Muscle layer of duodenum (tissue), 2 donors: ENCODE results near the gene ZC3H18.
A peak's percentile ranks its signal among the peaks of the same experiment; 100 is the strongest.

ENCODE experiments used
- H3K27ac ChIP-seq: one replicate; pipeline ENCODE4 v1.7.0; 2013; ENCODE audit warnings: mild to moderate bottlenecking, low read length
- H3K27me3 ChIP-seq: one replicate; pipeline ENCODE4 v1.7.0; 2013; ENCODE audit warnings: low read depth, mild to moderate bottlenecking, control low read depth, low read length
- H3K36me3 ChIP-seq, 2 donors: one replicate each; pipeline ENCODE4 v1.7.0; 2013; ENCODE audit warnings: low read length in 2 of 2, control low read depth in 1 of 2, mild to moderate bottlenecking in 1 of 2; ENCODE audit not compliant: insufficient read depth in 2 of 2, control insufficient read depth in 1 of 2
- H3K4me1 ChIP-seq, 2 donors: one replicate each; pipeline ENCODE4 v1.7.0; 2013; ENCODE audit warnings: low read length in 2 of 2, mild to moderate bottlenecking in 2 of 2, control low read depth in 1 of 2, moderate library complexity in 1 of 2; ENCODE audit not compliant: insufficient read depth in 2 of 2, control insufficient read depth in 1 of 2
- H3K4me3 ChIP-seq, 2 donors: one replicate each; pipeline ENCODE4 v1.7.0; 2013; ENCODE audit warnings: low read length in 2 of 2, low read depth in 1 of 2, mild to moderate bottlenecking in 1 of 2
- H3K9me3 ChIP-seq, 2 donors: one replicate each; pipeline ENCODE4 v1.7.0; 2013; ENCODE audit warnings: low read length in 2 of 2, control low read depth in 1 of 2, mild to moderate bottlenecking in 1 of 2; ENCODE audit not compliant: control insufficient read depth in 1 of 2
- donor health status: healthy.

ZC3H18 gene

DNA sequence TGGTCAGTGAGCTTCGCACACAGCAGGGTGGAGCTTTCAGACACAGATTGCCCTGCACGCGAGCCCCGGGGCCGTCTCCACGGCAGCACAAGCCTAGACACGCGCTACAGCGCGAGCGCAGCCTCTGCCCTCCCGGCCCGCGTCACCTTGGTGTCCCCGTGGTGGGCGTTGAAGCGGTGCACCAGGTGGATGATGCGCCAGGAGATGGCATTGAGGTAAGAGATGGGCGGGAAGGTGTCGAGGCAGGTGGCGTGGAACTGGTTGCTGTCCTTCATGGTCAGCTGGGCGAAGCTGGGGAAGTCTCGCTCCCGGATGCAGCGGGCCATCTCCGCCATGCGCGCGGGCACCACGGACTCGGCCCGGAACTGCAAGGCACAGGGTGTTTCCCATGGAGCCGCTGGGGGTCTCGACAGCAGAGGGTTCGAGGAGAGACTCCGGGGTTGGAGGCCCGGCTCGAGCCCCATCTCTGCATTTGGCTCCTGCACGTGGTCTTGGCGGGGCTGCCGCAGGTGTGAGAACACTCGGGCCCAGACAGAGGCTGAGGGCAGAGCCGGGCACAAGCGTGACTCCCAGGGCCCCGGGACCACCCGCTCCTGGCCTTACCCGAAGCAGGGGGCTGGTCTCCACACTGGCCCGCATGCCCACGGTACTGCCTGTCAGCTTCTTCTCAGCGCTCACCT, 85.0 kb downstream of the ZC3H18 start:
- no peak overlapping the region for H3K27ac ChIP-seq
- H3K4me3 ChIP-seq = no peak overlapping the region
- peaks cover 4 to 13% of the 10 kb centered on the region in 2 donors for H3K4me1 ChIP-seq
- peaks cover 5 to 40% of the 10 kb centered on the region in 2 donors for H3K36me3 ChIP-seq
- no peaks in the 10 kb centered on the region for H3K9me3 ChIP-seq
- H3K27me3 ChIP-seq = no peaks in the 10 kb centered on the region

DNA sequence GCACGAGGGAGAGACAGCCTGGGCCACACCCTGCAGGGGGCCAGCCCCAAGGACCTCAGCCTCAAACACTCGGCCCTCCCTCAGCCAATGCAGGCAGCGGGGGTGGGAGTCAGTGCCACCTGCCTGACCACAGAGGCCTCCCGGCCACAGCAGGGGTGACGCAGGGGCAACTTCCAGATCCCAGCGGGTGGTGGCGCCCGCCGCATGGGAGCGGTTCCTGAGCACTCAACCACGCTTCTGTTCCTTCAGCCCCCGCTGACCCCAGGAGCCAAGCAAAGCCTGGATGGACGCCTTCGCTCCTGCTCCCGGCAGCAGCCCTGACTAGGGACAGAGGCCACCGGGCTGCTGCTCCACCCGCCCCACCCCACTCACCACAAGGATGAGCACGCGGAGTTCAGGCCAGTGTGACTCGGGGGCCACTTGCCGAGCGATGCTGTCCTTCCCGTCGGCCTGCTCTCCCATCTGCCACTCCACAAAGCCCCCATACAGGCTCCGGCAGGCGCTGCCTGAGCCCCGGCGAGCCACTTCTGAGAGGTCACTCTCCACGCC, 85.6 kb downstream of the ZC3H18 start:
- peaks cover 4 to 8% of the 10 kb centered on the region in 2 donors for H3K4me1 ChIP-seq
- peaks cover 5 to 40% of the 10 kb centered on the region in 2 donors for H3K36me3 ChIP-seq
- no peaks in the 10 kb centered on the region for H3K27me3 ChIP-seq
- no peaks in the 10 kb centered on the region for H3K9me3 ChIP-seq
- H3K4me3 ChIP-seq = no peak overlapping the region
- no peak overlapping the region for H3K27ac ChIP-seq

DNA sequence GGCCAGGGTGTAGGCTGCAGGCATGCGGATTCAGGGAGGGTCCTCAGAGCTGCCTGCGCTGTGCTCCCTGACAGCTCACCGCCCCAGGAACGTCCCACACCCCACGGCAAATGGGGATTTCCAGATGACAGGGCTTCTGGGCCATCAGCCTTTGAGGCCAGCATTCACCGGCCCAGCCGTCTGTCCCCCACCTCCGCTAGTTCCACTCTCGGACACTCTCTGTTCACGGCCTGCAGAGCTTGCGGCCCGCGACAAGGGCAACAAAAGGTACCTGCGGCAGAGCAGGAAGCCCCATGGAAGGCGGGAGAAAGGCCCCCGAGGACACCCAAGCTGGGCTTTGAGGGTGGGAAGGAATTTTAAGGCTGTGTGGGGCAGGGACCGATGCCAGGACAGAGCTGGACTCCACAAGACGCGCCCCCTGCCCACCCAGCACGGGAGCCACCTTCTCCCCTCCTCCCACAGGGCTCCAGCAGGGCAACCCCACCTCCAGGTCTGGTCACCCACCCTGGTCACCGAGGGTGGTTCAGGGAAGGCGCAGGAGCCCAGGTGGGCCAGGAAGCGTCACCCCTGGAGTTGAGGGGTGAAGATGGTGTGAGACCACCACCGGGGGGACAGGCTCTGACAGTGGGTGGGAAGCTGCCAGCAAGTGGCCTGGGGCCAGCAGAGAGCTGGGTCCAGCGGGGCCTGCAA, 86.2 kb downstream of the ZC3H18 start:
- H3K4me1 ChIP-seq = peaks cover under 1 to 3% of the 10 kb centered on the region in 2 donors
- no peaks in the 10 kb centered on the region for H3K9me3 ChIP-seq
- peaks cover 5 to 40% of the 10 kb centered on the region in 2 donors for H3K36me3 ChIP-seq

DNA sequence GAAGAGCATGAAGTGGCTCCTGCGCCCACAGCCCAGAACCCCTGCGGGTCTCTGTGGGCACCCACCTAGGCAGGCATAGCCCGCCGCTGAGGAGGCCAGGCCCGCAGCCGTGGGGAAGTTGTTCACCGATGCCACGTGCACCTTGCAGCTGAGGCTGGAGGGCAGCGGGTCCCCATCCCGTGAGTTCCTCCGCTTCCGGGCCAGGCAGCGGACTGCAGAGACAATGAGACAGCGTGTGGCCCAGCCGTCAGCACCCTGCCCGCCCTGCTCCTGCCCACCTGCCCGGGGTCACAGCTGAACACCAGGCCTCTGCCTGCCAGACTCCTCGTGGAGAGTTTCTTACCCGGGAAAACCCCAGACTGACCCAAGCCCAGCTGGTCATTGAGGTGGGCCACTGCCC, 87.2 kb downstream of the ZC3H18 start:
- Histone ChIP-seq H3K4me3 (no peak overlapping the region), H3K9me3 (no peaks in the 10 kb centered on the region), H3K27me3 (no peaks in the 10 kb centered on the region), H3K4me1 (peaks cover 0 to 7% of the 10 kb centered on the region in 2 donors), H3K36me3 (peaks cover 5 to 40% of the 10 kb centered on the region in 2 donors), H3K27ac (no peak overlapping the region)

More for the DNA sequence above, 86.2 kb downstream of the ZC3H18 start:
- H3K4me3 ChIP-seq = no peak overlapping the region
- no peaks in the 10 kb centered on the region for H3K27me3 ChIP-seq
- no peak overlapping the region for H3K27ac ChIP-seq

DNA sequence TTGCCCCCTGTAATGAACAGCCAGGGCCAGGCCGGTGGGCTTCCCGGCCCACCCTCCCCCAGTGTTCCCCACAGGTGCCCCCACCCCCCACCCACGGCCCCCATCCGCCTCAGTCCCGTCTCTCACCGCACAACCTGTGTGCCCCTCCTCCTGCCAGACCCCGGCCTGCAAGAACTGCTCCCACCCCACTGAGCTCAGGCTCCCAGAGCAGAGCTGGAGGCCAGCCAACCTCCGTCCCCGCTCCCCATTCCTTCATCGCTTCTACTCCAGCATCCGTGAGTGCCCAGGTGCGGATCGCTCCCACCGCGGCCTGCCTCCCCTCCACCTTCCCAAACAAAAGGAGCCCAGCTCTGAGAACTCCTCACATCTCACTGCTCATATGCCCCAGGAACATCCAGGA, 88.5 kb downstream of the ZC3H18 start:
- H3K4me1 ChIP-seq = peaks cover 0 to 9% of the 10 kb centered on the region in 2 donors
- H3K36me3 ChIP-seq = peaks cover 5 to 28% of the 10 kb centered on the region in 2 donors
- no peak overlapping the region for H3K27ac ChIP-seq
- no peaks in the 10 kb centered on the region for H3K27me3 ChIP-seq
- H3K9me3 ChIP-seq = no peaks in the 10 kb centered on the region
- no peak overlapping the region for H3K4me3 ChIP-seq

DNA sequence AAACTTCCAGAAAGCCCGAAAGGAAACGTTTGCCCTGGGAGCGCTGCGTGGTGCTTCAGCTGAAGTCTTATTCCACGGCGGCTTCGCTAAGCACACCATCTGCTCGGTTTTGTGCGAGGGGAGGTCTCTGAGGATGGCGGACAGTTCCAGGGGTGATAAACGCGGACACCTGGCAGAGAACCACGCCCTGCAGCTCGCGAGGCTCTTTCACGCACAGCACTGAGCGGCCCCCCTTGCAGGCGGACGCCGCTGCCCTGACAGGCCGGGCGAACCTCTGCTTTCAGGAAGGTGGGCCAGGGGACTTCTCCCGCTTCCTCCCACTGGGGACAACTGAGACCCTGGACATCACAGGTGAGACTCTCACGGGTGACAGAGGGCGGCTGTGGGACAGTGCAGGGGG, 89.0 kb downstream of the ZC3H18 start:
- H3K27me3 ChIP-seq = no peaks in the 10 kb centered on the region
- no peak overlapping the region for H3K27ac ChIP-seq
- H3K4me1 ChIP-seq = peaks cover 0 to 13% of the 10 kb centered on the region in 2 donors
- H3K4me3 ChIP-seq = no peak overlapping the region
- H3K9me3 ChIP-seq = no peaks in the 10 kb centered on the region
- H3K36me3 ChIP-seq = peaks cover 5 to 23% of the 10 kb centered on the region in 2 donors

DNA sequence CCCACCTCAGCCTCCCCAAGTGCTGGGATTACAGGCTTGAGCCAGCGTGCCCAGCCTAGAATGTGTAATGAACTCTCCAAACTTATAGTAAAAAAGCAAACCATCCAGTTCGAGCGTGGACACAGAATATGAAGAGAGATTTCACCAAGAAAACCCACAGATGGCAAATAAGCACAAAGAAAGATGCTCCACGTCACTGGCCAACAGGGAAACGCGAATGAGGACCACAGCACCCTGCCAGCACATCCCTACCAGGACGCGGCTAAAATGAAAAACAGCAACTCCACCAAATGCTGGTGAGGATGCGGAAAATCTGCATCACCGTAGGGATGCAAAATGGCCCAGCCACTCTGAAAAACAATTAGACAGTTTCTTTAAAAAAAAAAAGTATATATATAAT, 91.3 kb downstream of the ZC3H18 start:
- no peak overlapping the region for H3K27ac ChIP-seq
- H3K4me3 ChIP-seq = no peak overlapping the region
- H3K27me3 ChIP-seq = no peaks in the 10 kb centered on the region
- peaks cover 0 to 13% of the 10 kb centered on the region in 2 donors for H3K4me1 ChIP-seq
- no peaks in the 10 kb centered on the region for H3K9me3 ChIP-seq
- peaks cover 0 to 8% of the 10 kb centered on the region in 2 donors for H3K36me3 ChIP-seq

DNA sequence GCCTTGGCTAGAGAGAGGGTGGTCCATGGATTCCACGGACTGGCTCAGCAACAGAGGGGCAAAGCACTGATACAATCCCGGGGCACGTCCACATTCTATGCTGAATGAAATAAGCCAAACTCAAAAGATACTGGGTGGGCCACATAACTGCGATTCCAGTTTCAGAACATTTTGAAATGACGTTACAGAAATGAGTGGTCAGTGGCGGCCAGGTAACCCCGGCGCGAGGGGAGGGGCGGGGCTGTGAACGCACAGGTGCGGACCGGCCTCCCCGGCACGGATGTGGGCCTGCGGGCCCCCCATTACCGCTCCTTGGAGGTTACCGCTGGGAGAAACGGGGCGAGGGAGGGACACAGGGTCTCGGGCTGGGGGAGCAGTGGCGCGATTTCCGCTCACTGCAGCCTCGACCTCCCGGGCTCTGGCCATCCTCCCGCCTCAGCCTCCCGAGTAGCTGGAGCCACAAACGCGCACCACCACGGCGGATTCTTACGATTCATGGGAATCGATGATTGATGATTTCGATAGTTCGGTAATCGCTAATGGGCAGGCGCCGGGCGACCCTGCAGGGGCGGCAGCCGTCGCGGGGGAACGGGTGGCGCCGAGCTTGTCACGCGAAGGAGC, 92.1 kb downstream of the ZC3H18 start:
- Histone ChIP-seq H3K9me3 (no peaks in the 10 kb centered on the region), H3K27me3 (no peaks in the 10 kb centered on the region), H3K4me3 (peak overlapping the region; percentile 61 to 81), H3K36me3 (peaks cover 0 to 8% of the 10 kb centered on the region in 2 donors), H3K4me1 (peaks cover 0 to 13% of the 10 kb centered on the region in 2 donors), H3K27ac (no peak overlapping the region)

DNA sequence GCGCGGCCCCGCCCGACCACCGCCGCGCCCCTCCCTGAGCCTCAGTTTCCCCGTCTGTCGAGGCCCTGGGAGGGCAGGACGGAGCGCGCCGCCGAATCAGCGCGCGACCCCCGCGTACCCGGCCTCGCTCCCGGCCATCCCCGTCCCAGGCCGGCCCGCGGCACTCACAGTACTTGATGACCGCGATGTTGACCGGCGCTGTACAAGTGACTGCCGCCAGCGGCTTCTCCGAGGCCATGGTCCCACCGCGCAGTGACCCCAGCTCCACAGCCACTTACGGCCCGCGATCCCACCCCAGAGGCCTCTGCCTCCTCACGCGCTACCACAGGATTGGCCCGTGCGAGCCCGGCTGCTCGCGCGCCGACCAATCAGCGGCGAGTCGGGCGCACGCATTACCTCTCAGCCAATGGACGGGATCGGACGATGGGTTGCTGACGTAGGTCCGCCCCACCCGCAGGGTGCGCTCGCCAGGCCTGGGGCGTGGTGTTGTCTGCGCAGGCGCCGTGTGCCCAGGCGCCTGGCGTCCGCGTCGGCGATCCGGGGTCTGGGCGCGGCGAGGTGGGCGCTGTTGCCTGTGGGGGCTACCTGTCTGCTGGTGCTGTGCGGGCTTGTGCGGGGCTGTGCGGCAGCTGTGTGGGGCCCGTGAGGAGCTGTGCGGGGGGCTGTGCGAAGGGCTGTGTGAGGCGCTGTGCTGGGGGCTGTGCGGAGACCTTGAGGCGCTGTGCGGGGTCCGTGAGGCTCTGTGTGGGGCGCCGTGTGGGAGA, 92.8 kb downstream of the ZC3H18 start, which contains the start of gene MVD:
TSS of gene MVD (minus strand) at position 249 of the 764 bp plus-strand sequence. CDS start at position 238, 11 bp downstream.
- Histone ChIP-seq H3K4me1 (peaks cover 0 to 13% of the 10 kb centered on the region in 2 donors), H3K27me3 (no peaks in the 10 kb centered on the region), H3K36me3 (peaks cover 0 to 4% of the 10 kb centered on the region in 2 donors), H3K9me3 (no peaks in the 10 kb centered on the region), H3K4me3 (peak within 1 kb of the TSS; percentile 61 to 81), H3K27ac (peak within 1 kb of the TSS; percentile 63)

DNA sequence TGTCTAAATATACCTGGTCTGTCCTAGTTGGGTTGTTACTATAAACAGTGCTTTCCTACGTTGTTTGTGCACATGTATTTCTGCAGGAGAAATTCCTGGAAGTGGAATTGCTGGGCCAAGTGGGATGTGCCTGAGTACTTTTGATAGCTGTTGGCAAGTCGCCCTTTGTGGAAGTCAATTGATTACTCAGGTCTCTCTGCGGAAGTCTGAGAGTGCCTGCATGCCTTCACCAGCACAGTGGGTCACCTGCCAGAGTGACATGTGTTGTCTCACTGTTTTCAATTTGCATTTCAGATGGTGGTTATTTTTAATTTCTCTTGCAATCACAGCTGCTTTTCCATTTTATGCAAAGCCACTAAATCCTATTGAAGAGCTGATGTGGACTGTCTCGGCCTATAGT, 94.9 kb downstream of the ZC3H18 start:
- no peaks in the 10 kb centered on the region for H3K27me3 ChIP-seq
- no peaks in the 10 kb centered on the region for H3K36me3 ChIP-seq
- H3K9me3 ChIP-seq = no peaks in the 10 kb centered on the region
- H3K4me1 ChIP-seq = peaks cover 0 to 13% of the 10 kb centered on the region in 2 donors
- no peak overlapping the region for H3K4me3 ChIP-seq
- no peak overlapping the region for H3K27ac ChIP-seq
